ENCODE results near the gene ZIC4.

GRCh38 chr3:147341727-147342126 lies 64.6 kb downstream of the ZIC4 start:
- TF ChIP-seq CTCF (IDR thresholded peaks at IDR 0.05; ENCODE audit: poor library complexity) (no peak), EZH2 (IDR thresholded peaks at IDR 0.05; ENCODE audit: borderline replicate concordance) (no peak), EZH2phosphoT487 (IDR thresholded peaks at IDR 0.05; ENCODE audit: low read depth, severe bottlenecking, unreplicated experiment) (no peak)
